Sigmoid colon (tissue), 7 donors: ENCODE data around the gene ZNF462. TPM values are rescaled to one million over a fixed set of nuclear protein-coding genes. Genes with fewer than 3 reads are reported as not detected.

Experiments used
- DNase-seq: peaks from one replicate; pipeline ENCODE4 v3.0.0-alpha.2; 2019
- H3K27ac ChIP-seq, 4 donors: fragments of 200-600 bp; sonication (generic); one replicate each; pipeline ENCODE4 v1.5.1; 2016 to 2019; ENCODE audit warnings: mild to moderate bottlenecking in 1 of 4
- H3K27me3 ChIP-seq, 3 donors: fragments of 200-600 bp; sonication (generic); one replicate each; pipeline ENCODE4 v1.5.1; 2019; ENCODE audit warnings: mild to moderate bottlenecking in 1 of 3
- H3K36me3 ChIP-seq, 4 donors: fragments of 200-600 bp; sonication (generic); one replicate each; pipeline ENCODE4 v1.5.1; 2016 to 2019
- H3K4me1 ChIP-seq, 4 donors: fragments of 200-600 bp; sonication (generic); one replicate each; pipeline ENCODE4 v1.5.1; 2017 to 2019
- H3K4me3 ChIP-seq, 4 donors: fragments of 200-600 bp; sonication (generic); one replicate each; pipeline ENCODE4 v1.5.1; 2017 to 2019; ENCODE audit warnings: mild to moderate bottlenecking in 2 of 4, moderate library complexity in 1 of 4
- H3K9me3 ChIP-seq, 4 donors: fragments of 200-600 bp in 3 of 4; sonication (generic) in 3 of 4; one replicate each; pipeline versions ENCODE4 v1.5.1 to v1.6.1; 2013 to 2019
- CTCF ChIP-seq, 4 experiments: fragments of 450-650 bp in 3 of 4; fragments of 200-600 bp in 1 of 4; IDR thresholded peaks; one replicate each; pipeline ENCODE4 v1.5.1; 2016 to 2019; ENCODE audit warnings: antibody characterized with exemption in 4 of 4, mild to moderate bottlenecking in 3 of 4, moderate library complexity in 2 of 4
- EP300 ChIP-seq, 4 donors: sonication (generic); formaldehyde crosslinking; IDR thresholded peaks; one replicate each; pipeline ENCODE4 v1.6.1; 2017; ENCODE audit warnings: antibody characterized with exemption in 4 of 4
- POLR2A ChIP-seq, 2 donors: fragments of 450-650 bp; IDR thresholded peaks; one replicate each; pipeline ENCODE4 v1.6.1; 2016; ENCODE audit warnings: antibody characterized with exemption in 2 of 2, mild to moderate bottlenecking in 2 of 2, moderate library complexity in 2 of 2
- POLR2AphosphoS5 ChIP-seq, 4 donors: sonication (generic); formaldehyde crosslinking; IDR thresholded peaks; one replicate each; pipeline ENCODE4 v1.6.1; 2017; ENCODE audit warnings: antibody characterized with exemption in 4 of 4
- WGBS, 2 donors: extraction: QIAGEN DNeasy Blood & Tissue Kit; methylation state at CpG; one replicate each; pipeline ENCODE4 v1.1.7; 2013; 5-methylcytosine and 5-hydroxymethylcytosine counted together
- intact Hi-C: fragments of 100-400 bp; cut with DNase I; formaldehyde crosslinking; loops from one replicate; pipeline ENCODE4 v1.15.1; 2023
- polyA plus RNA-seq, 3 donors: library from polyadenylated mRNA; stranded (reverse); fragments of 200-250 nt; gene quantifications; one replicate each; pipeline ENCODE4 v1.2.3, GENCODE V29; 2013
- small RNA-seq, 3 donors: library from RNA; depleted of rRNA; stranded (forward); fragments of <200 nt; gene quantifications; one replicate each; pipeline ENCODE3, GENCODE V24; 2016
- total RNA-seq, 4 donors: library from RNA; depleted of rRNA; stranded (reverse); fragments of >200 nt; gene quantifications; one replicate each; pipeline ENCODE4 v1.1.0, GENCODE V29; 2016
- donor health status: healthy with polysubstance abuse.
- donor health status: Bipolar disorder and iron deficiency.
- donor health status: healthy.

The ZNF462 gene
- total and polyA plus RNA-seq, 7 donors, result 0.60 to 33.8 (median 21.7) TPM

DNA sequence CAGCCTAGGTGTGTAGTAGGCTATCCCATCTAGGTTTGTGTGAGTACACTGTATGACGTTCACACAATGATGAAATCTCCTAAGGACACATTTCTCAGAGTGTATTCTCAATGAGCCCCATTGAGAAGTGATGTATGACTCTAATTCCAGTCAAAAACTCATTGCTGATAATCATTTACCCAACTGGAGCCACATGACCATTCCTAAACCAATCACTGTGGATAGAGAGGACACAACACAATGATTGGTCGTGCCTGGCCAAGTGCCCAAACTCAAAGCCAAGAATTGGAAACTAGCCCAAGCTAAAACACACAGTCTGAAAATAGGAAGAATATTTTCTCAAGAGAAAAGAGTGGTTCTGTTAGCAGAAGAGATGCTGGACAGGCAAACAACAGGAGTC lies 191.2 kb downstream of the ZNF462 start:
- no peaks in the 10 kb centered on the region for H3K27me3 ChIP-seq
- H3K27ac ChIP-seq, result no peak overlapping the region
- H3K4me3 ChIP-seq, result no peak overlapping the region
- 60 to 81% methylated on average over 2 of the region's 2 CpGs for WGBS, 2 donors
- H3K4me1 ChIP-seq, result peaks cover 0 to 6% (median 0%) of the 10 kb centered on the region in 4 donors
- H3K9me3 ChIP-seq, result no peaks in the 10 kb centered on the region
- DNase-seq, result no peak
- H3K36me3 ChIP-seq, result no peaks in the 10 kb centered on the region
- TF ChIP-seq POLR2AphosphoS5 (IDR thresholded peaks at IDR 0.05) (no peak), POLR2A (IDR thresholded peaks at IDR 0.05) (no peak), CTCF (IDR thresholded peaks at IDR 0.05) (no peak), EP300 (IDR thresholded peaks at IDR 0.05) (no peak)
- intact Hi-C loops, result no loop called here

- WGBS, 2 donors, result 83 to 86% methylated on average over 2 of the region's 2 CpGs
- Histone ChIP-seq H3K27me3 (no peaks in the 10 kb centered on the region), H3K36me3 (no peaks in the 10 kb centered on the region), H3K9me3 (peaks cover 0 to 3% (median 0%) of the 10 kb centered on the region in 4 donors), H3K4me3 (no peak overlapping the region), H3K4me1 (no peaks in the 10 kb centered on the region), H3K27ac (no peak overlapping the region)
- no peak for DNase-seq
- TF ChIP-seq POLR2A (IDR thresholded peaks at IDR 0.05), result no peak
- TF ChIP-seq EP300 (IDR thresholded peaks at IDR 0.05), result no peak
- TF ChIP-seq CTCF (IDR thresholded peaks at IDR 0.05), result no peak
- TF ChIP-seq POLR2AphosphoS5 (IDR thresholded peaks at IDR 0.05), result no peak
- intact Hi-C loops, result no loop called here
Measured at GRCh38 chr9:107059220-107059619, 196.3 kb downstream of the ZNF462 start.

GRCh38 chr9:107060062-107060461 lies 197.1 kb downstream of the ZNF462 start:
- TF ChIP-seq POLR2A (IDR thresholded peaks at IDR 0.05) (no peak), EP300 (IDR thresholded peaks at IDR 0.05) (no peak), CTCF (IDR thresholded peaks at IDR 0.05) (no peak), POLR2AphosphoS5 (IDR thresholded peaks at IDR 0.05) (no peak)
- no peak for DNase-seq
- Histone ChIP-seq H3K4me3 (no peak overlapping the region), H3K36me3 (no peaks in the 10 kb centered on the region), H3K27me3 (no peaks in the 10 kb centered on the region), H3K4me1 (no peaks in the 10 kb centered on the region), H3K9me3 (peaks cover 0 to 3% (median 0%) of the 10 kb centered on the region in 4 donors), H3K27ac (no peak overlapping the region)
- intact Hi-C loops, result no loop called here
- 61 to 87% methylated on average over 2 of the region's 2 CpGs for WGBS, 2 donors

Small RNAs within 50 kb of the gene (small RNA-seq; reads per million reads assigned to genes)
- gene RNA5SP292, result 0 reads per million in 3 donors
